Sigmoid colon (tissue), 7 donors: ENCODE measurements around the gene COASY. TPM values are rescaled to one million over a fixed set of nuclear protein-coding genes. Genes with fewer than 3 reads are reported as not detected.

ENCODE experiments used
- DNase-seq: peaks from one replicate; pipeline ENCODE4 v3.0.0-alpha.2; 2019
- H3K27ac ChIP-seq, 4 donors: fragments of 200-600 bp; sonication (generic); one replicate each; pipeline ENCODE4 v1.5.1; 2016 to 2019; ENCODE audit warnings: mild to moderate bottlenecking in 1 of 4
- H3K27me3 ChIP-seq, 3 donors: fragments of 200-600 bp; sonication (generic); one replicate each; pipeline ENCODE4 v1.5.1; 2019; ENCODE audit warnings: mild to moderate bottlenecking in 1 of 3
- H3K36me3 ChIP-seq, 4 donors: fragments of 200-600 bp; sonication (generic); one replicate each; pipeline ENCODE4 v1.5.1; 2016 to 2019
- H3K4me1 ChIP-seq, 4 donors: fragments of 200-600 bp; sonication (generic); one replicate each; pipeline ENCODE4 v1.5.1; 2017 to 2019
- H3K4me3 ChIP-seq, 4 donors: fragments of 200-600 bp; sonication (generic); one replicate each; pipeline ENCODE4 v1.5.1; 2017 to 2019; ENCODE audit warnings: mild to moderate bottlenecking in 2 of 4, moderate library complexity in 1 of 4
- H3K9me3 ChIP-seq, 4 donors: fragments of 200-600 bp in 3 of 4; sonication (generic) in 3 of 4; one replicate each; pipeline versions ENCODE4 v1.5.1 to v1.6.1; 2013 to 2019
- EP300 ChIP-seq, 4 donors: sonication (generic); formaldehyde crosslinking; IDR thresholded peaks; one replicate each; pipeline ENCODE4 v1.6.1; 2017; ENCODE audit warnings: antibody characterized with exemption in 4 of 4
- POLR2A ChIP-seq, 2 donors: fragments of 450-650 bp; IDR thresholded peaks; one replicate each; pipeline ENCODE4 v1.6.1; 2016; ENCODE audit warnings: antibody characterized with exemption in 2 of 2, mild to moderate bottlenecking in 2 of 2, moderate library complexity in 2 of 2
- POLR2AphosphoS5 ChIP-seq, 4 donors: sonication (generic); formaldehyde crosslinking; IDR thresholded peaks; one replicate each; pipeline ENCODE4 v1.6.1; 2017; ENCODE audit warnings: antibody characterized with exemption in 4 of 4
- WGBS, 2 donors: extraction: QIAGEN DNeasy Blood & Tissue Kit; methylation state at CpG; one replicate each; pipeline ENCODE4 v1.1.7; 2013; 5-methylcytosine and 5-hydroxymethylcytosine counted together
- intact Hi-C: fragments of 100-400 bp; cut with DNase I; formaldehyde crosslinking; loops from one replicate; pipeline ENCODE4 v1.15.1; 2023
- polyA plus RNA-seq, 3 donors: library from polyadenylated mRNA; stranded (reverse); fragments of 200-250 nt; gene quantifications; one replicate each; pipeline ENCODE4 v1.2.3, GENCODE V29; 2013
- total RNA-seq, 4 donors: library from RNA; depleted of rRNA; stranded (reverse); fragments of >200 nt; gene quantifications; one replicate each; pipeline ENCODE4 v1.1.0, GENCODE V29; 2016
- TF ChIP-seq, protein P1 (sequence below), 4 experiments: fragments of 450-650 bp in 3 of 4; fragments of 200-600 bp in 1 of 4; IDR thresholded peaks; one replicate each; pipeline ENCODE4 v1.5.1; 2016 to 2019; ENCODE audit warnings: antibody characterized with exemption in 4 of 4, mild to moderate bottlenecking in 3 of 4, moderate library complexity in 2 of 4
- donor health status: healthy with polysubstance abuse.
- donor health status: Bipolar disorder and iron deficiency.
- donor health status: healthy.

Gene COASY
- total and polyA plus RNA-seq, 7 donors, result 14.3 to 98.9 (median 17.5) TPM

DNA sequence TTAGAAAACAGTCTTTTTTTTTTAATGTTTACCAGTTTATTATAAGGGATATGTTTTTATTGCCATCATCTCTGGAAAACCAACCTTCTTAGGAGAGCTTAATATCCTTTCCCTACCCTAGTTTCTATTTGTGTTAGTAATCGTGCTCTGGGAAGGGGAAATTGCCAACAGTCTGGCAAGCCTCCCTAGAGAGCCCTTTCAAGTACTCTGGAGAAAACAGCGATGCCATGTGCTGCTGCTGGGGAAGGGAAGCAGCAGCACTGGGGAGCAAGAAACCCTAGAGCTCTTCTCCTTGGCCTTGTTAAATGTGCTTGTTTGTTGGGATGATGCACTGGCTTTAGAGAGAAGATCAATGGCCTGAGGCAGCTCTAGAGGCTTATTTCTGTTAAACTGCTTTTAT, 37.0 kb downstream of the COASY start:
- intact Hi-C loops, result no loop called here
- no peaks in the 10 kb centered on the region for H3K9me3 ChIP-seq
- TF ChIP-seq POLR2AphosphoS5 (IDR thresholded peaks at IDR 0.05), result no peak
- TF ChIP-seq POLR2A (IDR thresholded peaks at IDR 0.05), result no peak
- TF ChIP-seq, protein P1, sequence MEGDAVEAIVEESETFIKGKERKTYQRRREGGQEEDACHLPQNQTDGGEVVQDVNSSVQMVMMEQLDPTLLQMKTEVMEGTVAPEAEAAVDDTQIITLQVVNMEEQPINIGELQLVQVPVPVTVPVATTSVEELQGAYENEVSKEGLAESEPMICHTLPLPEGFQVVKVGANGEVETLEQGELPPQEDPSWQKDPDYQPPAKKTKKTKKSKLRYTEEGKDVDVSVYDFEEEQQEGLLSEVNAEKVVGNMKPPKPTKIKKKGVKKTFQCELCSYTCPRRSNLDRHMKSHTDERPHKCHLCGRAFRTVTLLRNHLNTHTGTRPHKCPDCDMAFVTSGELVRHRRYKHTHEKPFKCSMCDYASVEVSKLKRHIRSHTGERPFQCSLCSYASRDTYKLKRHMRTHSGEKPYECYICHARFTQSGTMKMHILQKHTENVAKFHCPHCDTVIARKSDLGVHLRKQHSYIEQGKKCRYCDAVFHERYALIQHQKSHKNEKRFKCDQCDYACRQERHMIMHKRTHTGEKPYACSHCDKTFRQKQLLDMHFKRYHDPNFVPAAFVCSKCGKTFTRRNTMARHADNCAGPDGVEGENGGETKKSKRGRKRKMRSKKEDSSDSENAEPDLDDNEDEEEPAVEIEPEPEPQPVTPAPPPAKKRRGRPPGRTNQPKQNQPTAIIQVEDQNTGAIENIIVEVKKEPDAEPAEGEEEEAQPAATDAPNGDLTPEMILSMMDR (IDR thresholded peaks at IDR 0.05), result no peak
- TF ChIP-seq EP300 (IDR thresholded peaks at IDR 0.05), result no peak
- H3K27ac ChIP-seq, result peak overlapping the region in 1 of 4 donors; percentile 29
- no peaks in the 10 kb centered on the region for H3K27me3 ChIP-seq
- H3K4me3 ChIP-seq, result no peak overlapping the region
- peaks cover 0 to 19% (median 11%) of the 10 kb centered on the region in 4 donors for H3K4me1 ChIP-seq
- H3K36me3 ChIP-seq, result peaks cover 0 to 18% (median 3%) of the 10 kb centered on the region in 4 donors
- peak; percentile 62 for DNase-seq
- 35 to 38% methylated on average over 2 of the region's 2 CpGs for WGBS, 2 donors

DNA sequence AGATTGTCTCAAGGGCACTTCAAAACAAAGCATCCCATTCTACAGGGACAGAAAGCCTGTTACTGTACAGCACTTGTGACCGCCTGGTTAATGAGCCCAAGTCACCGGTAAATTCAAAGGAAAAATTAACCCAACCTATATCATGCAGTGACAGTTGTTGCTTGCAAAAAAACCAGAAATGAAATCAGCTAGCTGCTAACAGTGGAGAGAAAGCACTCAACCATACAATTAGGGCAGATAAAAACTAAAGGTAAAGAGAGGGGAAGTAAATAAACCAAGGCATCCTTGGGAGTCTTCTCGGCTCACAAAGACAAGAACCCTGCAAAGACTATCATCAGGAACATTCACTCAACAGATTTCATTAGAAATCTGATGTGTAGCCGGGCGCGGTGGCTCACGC, 41.4 kb downstream of the COASY start:
- WGBS, 2 donors, result 94 to 96% methylated on average over 7 of the region's 7 CpGs

GRCh38 chr17:42607769-42608168, 45.8 kb downstream of the COASY start:
- Histone ChIP-seq H3K9me3 (no peaks in the 10 kb centered on the region), H3K36me3 (peaks cover 0 to 15% (median 6%) of the 10 kb centered on the region in 4 donors), H3K27ac (peak overlapping the region in 3 of 4 donors; percentile 93 to 97 (median 95)), H3K4me1 (peaks cover 0 to 49% (median 38%) of the 10 kb centered on the region in 4 donors), H3K27me3 (no peaks in the 10 kb centered on the region), H3K4me3 (peak overlapping the region; percentile 82 to 97 (median 87))
- intact Hi-C loops, result no loop called here
- WGBS, 2 donors, result 72 to 76% methylated on average over 3 of the region's 3 CpGs
- no peak for DNase-seq
- TF ChIP-seq, protein P1 (IDR thresholded peaks at IDR 0.05), result no peak
- TF ChIP-seq EP300 (IDR thresholded peaks at IDR 0.05), result no peak
- TF ChIP-seq POLR2AphosphoS5 (IDR thresholded peaks at IDR 0.05), result no peak
- TF ChIP-seq POLR2A (IDR thresholded peaks at IDR 0.05), result no peak

More for the DNA sequence above, 41.4 kb downstream of the COASY start:
- H3K27me3 ChIP-seq, result no peaks in the 10 kb centered on the region
- peaks cover 0 to 8% (median 3%) of the 10 kb centered on the region in 4 donors for H3K36me3 ChIP-seq
- intact Hi-C loops, result no loop called here
- no peak for DNase-seq
- H3K27ac ChIP-seq, result no peak overlapping the region
- peaks cover 0 to 45% (median 43%) of the 10 kb centered on the region in 4 donors for H3K4me1 ChIP-seq
- TF ChIP-seq POLR2A (IDR thresholded peaks at IDR 0.05), result no peak
- TF ChIP-seq EP300 (IDR thresholded peaks at IDR 0.05), result no peak
- no peak for TF ChIP-seq POLR2AphosphoS5 (IDR thresholded peaks at IDR 0.05)
- TF ChIP-seq, protein P1 (IDR thresholded peaks at IDR 0.05), result no peak
- no peak overlapping the region for H3K4me3 ChIP-seq
- H3K9me3 ChIP-seq, result no peaks in the 10 kb centered on the region

DNA sequence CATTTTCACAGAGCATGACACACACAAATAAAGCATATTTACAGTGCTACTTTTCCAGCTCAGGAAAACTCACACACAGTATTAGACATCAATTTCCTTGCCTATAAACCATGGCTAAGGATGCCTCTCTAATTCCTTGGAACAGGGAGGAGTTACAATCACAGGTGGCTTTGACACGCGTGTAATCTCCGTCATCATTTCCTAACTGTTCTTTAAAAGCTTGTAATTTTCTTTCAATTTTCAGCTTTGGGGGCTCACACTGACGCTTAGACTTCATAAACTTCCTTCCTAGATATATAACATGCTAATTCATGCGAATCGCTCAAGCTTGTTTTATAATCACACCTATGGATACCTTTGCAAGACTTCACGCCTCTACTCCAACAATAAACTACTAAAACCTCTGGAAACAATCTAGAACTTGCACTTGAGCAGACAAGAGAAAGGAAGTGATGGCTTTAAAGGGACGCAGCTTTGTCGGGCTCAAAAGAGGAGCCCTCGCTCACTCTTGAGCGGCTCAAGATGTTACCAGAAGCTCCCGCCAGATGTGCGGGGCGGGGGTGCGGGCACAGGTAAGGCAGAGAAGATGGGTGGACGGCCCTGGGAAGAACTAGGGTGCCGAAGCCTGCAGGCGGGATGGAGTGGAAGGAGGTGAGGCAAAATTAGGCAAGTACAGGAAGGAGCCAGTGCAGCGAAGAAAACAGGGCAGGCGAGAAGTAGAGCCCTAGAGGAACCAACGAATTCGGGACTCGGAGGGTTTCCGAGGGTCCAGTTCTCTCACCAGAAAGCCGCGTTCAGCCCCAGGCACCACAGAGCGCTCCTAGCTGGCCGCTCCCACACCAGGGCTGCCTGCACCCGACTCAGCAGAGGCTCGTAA, 46.6 kb downstream of the COASY start:
- Histone ChIP-seq H3K9me3 (no peaks in the 10 kb centered on the region), H3K27me3 (no peaks in the 10 kb centered on the region), H3K4me3 (peak overlapping the region; percentile 82 to 97 (median 87)), H3K36me3 (peaks cover 0 to 19% (median 10%) of the 10 kb centered on the region in 4 donors), H3K27ac (peak overlapping the region; percentile 91 to 97 (median 94)), H3K4me1 (peaks cover 0 to 45% (median 38%) of the 10 kb centered on the region in 4 donors)
- WGBS, 2 donors, result 0 to 1% methylated on average over 30 of the region's 30 CpGs
- intact Hi-C loops, result loop anchor here (1.0 kb wide), 2 partner anchors 45 to 72 kb away; no protein-coding TSS in a partner anchor
- TF ChIP-seq POLR2AphosphoS5 (IDR thresholded peaks at IDR 0.05), result no peak
- TF ChIP-seq, protein P1 (IDR thresholded peaks at IDR 0.05), result peak in 1 of 4 experiments; percentile 5
- DNase-seq, result no peak
